ENCODE measurements around the gene CEPT1.

CEPT1 gene

DNA sequence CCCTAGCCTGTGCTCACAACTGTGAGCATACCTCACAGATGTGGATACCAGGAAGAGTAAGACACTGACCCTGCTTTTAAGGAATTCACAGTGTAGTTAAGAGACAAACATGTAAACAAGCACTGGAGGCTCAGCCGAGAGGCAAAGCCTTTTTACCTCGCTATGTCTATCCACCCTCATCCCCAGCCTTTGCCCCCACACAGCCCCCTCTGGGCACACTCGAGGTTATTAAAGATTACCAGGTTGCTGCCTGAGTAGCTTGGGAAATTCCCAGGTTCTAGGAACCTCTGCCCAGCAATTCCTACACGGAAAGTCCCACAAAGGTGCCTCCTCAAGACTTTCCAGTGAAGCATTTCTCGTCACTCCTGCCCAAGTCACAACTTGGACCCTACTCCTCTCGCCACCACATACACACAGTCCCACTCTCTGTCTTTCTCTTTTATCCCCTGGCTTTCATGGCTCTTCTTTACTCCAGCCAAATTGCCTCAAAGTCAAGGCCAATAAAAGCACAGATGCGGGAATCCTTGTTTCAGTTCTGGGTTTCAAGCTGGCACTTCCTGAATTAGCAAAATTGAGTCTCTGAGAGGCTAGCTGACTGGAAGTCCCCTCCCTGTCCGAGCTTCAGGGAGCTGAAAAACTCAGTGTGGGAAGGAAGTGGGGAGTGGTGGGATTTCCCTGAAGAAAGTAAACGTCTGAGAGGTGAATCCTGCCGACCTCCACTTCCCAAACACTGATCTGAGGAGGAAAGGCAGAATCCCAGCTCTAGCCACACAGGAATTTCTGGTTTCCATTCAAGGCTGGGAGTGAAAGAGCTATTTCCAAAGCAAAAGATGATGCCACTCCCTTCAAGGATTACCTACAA is 52.9 kb downstream of the CEPT1 start:
- POLR2A ChIA-PET, result no interaction called here
- no peak for DNase-seq (ENCODE audit: extremely low spot score)
- CTCF ChIA-PET, result interaction anchor here (0.7 kb wide), 1 partner anchor 224 kb away, joined by 3 read pairs; no protein-coding TSS in a partner anchor
- TF ChIP-seq PKNOX1 (IDR thresholded peaks at IDR 0.05), result no peak
- no peak for TF ChIP-seq ZNF384 (IDR thresholded peaks at IDR 0.05)

DNA sequence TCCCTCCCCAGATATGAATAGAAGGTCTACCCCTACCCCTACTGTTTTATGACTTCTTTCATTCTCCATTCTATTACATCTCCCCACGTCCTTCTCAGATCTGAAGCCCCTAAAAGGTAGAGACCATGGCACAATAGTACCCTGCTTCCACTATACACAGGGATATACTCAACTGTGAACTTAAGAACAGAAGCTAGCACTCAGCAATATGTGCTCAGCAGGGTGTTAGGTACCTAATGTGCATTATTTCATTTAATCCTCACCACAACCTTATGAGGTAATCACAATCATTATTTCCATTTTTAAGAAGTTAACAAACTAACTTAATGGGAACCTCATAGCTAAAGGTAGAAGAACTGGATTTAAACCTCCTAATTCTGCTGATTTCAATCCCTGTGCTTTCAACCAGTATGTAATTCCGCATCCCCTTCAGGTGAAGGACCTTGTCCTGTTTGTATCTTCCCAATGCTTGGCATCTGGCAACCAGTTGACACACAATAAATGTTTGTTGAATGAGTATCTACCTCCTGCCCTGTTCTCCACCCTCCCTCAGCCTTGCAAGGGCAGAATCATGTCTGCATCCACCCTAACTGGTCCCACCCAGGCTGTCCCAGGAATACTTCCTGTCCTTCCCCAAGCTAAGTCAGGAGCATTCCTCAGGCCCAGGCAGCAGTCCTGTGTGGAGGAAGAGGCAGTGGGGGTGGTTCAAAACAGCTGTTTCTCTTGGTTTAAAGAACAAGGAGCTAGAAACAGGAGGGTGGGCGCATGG is 53.9 kb downstream of the CEPT1 start:
- ChIA-PET POLR2A (no interaction called here), CTCF (no interaction called here)
- no peak for DNase-seq (ENCODE audit: extremely low spot score)
- TF ChIP-seq FOXA1 (IDR thresholded peaks at IDR 0.05) (no peak), L3MBTL2 (conservative IDR thresholded peaks at IDR 0.05) (no peak), TARDBP (IDR thresholded peaks at IDR 0.05) (no peak), HDGF (IDR thresholded peaks at IDR 0.05; ENCODE audit: borderline replicate concordance) (no peak), CTBP1 (IDR thresholded peaks at IDR 0.05; ENCODE audit: borderline replicate concordance) (no peak), NFRKB (IDR thresholded peaks at IDR 0.05) (no peak), LEF1 (IDR thresholded peaks at IDR 0.05; ENCODE audit: borderline replicate concordance) (no peak), ZNF384 (IDR thresholded peaks at IDR 0.05) (no peak), PKNOX1 (IDR thresholded peaks at IDR 0.05) (no peak), BHLHE40 (IDR thresholded peaks at IDR 0.05; ENCODE audit: borderline replicate concordance) (no peak), FOXK2 (IDR thresholded peaks at IDR 0.05) (no peak), SUZ12 (IDR thresholded peaks at IDR 0.05) (no peak), FOXM1 (IDR thresholded peaks at IDR 0.05; ENCODE audit: borderline replicate concordance) (no peak)

- POLR2A ChIA-PET, result no interaction called here
- TF ChIP-seq FOXK2 (IDR thresholded peaks at IDR 0.05) (no peak), LEF1 (IDR thresholded peaks at IDR 0.05; ENCODE audit: borderline replicate concordance) (no peak), ZNF384 (IDR thresholded peaks at IDR 0.05) (no peak), CTBP1 (IDR thresholded peaks at IDR 0.05; ENCODE audit: borderline replicate concordance) (no peak), ARNT (IDR thresholded peaks at IDR 0.05) (no peak)
- no peak for DNase-seq (ENCODE audit: extremely low spot score)
- CTCF ChIA-PET, result no interaction called here
These were observed 55.1 kb downstream of the CEPT1 start for GRCh38 chr1:111195002-111195684.

- CTCF ChIA-PET, result no interaction called here
- no peak for TF ChIP-seq ZNF384 (IDR thresholded peaks at IDR 0.05)
- TF ChIP-seq NFRKB (IDR thresholded peaks at IDR 0.05), result no peak
- no peak for TF ChIP-seq SP1 (IDR thresholded peaks at IDR 0.05)
- no peak for TF ChIP-seq BHLHE40 (IDR thresholded peaks at IDR 0.05; ENCODE audit: borderline replicate concordance)
- TF ChIP-seq FOXM1 (IDR thresholded peaks at IDR 0.05; ENCODE audit: borderline replicate concordance), result no peak
- no peak for TF ChIP-seq PKNOX1 (IDR thresholded peaks at IDR 0.05)
- no peak for TF ChIP-seq FOXA1 (IDR thresholded peaks at IDR 0.05)
- TF ChIP-seq SUZ12 (IDR thresholded peaks at IDR 0.05), result no peak
- no peak for TF ChIP-seq ELF4 (IDR thresholded peaks at IDR 0.05)
- TF ChIP-seq HDGF (IDR thresholded peaks at IDR 0.05; ENCODE audit: borderline replicate concordance), result no peak
- no peak for TF ChIP-seq L3MBTL2 (conservative IDR thresholded peaks at IDR 0.05)
- no peak for TF ChIP-seq CTBP1 (IDR thresholded peaks at IDR 0.05; ENCODE audit: borderline replicate concordance)
- TF ChIP-seq TARDBP (IDR thresholded peaks at IDR 0.05), result no peak
- no peak for DNase-seq (ENCODE audit: extremely low spot score)
- POLR2A ChIA-PET, result no interaction called here
These were observed 56.2 kb downstream of the CEPT1 start for GRCh38 chr1:111196213-111196612.

DNA sequence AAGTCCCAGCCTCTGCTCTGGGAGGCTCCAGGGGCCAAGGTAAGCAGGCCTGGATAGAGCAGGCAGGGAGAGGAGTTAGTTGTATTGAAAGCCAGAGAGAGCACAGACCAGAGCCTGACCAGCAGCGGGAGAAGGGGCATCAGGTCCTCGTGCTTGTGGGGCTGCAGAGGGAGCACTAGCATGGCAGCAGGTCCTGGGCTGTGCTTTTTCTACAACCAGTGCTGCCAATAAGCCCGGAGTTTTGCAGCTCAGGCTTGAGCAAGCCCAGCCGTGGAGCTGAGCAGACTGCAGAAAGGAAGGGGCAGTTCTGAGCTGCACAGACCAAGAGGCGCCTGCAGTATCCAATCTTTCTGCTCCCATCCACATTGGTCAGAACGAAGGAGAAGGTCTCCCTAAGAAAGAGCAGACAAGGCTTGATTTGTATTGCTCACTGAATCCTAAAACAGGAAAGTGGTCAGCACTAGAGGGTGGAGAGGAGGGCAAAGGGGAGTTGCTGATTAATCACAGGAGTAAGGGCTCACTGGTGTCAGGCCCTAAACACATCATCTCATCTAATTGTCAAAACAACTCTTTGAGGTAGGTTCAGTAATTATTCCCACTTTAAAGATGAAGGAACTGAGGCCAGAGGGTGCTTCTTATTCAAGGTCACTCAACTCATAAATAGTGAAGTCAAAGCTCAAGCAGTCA is 57.7 kb downstream of the CEPT1 start:
- CTCF ChIA-PET, result interaction anchor here (0.8 kb wide), 1 partner anchor 25 kb away, joined by 4 read pairs; no protein-coding TSS in a partner anchor
- POLR2A ChIA-PET, result no interaction called here
- peak; percentile 58 for DNase-seq (ENCODE audit: extremely low spot score)
- TF ChIP-seq LEF1 (IDR thresholded peaks at IDR 0.05; ENCODE audit: borderline replicate concordance), result no peak
- no peak for TF ChIP-seq PKNOX1 (IDR thresholded peaks at IDR 0.05)
- no peak for TF ChIP-seq ZNF384 (IDR thresholded peaks at IDR 0.05)
- no peak for TF ChIP-seq NFRKB (IDR thresholded peaks at IDR 0.05)
- TF ChIP-seq HDGF (IDR thresholded peaks at IDR 0.05; ENCODE audit: borderline replicate concordance), result no peak
